Cerebellar cortex (tissue), 1 donor: ENCODE measurements around the gene LINGO3.

Experiments used
- DNase-seq: peaks from one replicate; pipeline ENCODE4 v3.0.0-alpha.2; 2015; ENCODE audit warnings: low spot score

The LINGO3 gene

DNA sequence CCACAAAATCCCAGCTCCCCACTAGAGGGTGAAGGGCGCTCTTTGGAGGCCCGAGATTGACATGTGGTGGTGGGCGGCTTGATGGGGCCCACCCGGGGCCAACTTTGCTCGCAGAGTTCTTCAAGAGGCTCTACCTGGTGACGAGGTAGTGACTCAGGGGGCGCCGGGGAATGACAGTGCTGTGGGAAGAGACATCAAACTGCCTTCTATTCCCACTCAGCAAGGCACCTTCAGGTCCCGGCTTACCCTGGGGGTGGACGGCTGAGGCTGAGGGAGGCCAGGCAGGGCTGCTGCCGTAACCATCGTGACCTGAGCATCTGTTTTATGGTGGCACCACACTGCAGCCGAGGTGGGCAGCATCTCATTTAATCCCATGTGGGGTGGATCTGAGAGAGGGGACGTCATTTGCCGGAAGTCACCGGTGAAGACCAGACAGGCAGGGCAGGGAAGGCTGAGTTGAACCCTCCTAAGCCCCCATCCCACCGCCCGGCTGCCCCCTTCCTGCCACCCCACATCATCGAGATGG, 1.6 kb downstream of the LINGO3 start:
- DNase-seq: no peak

DNA sequence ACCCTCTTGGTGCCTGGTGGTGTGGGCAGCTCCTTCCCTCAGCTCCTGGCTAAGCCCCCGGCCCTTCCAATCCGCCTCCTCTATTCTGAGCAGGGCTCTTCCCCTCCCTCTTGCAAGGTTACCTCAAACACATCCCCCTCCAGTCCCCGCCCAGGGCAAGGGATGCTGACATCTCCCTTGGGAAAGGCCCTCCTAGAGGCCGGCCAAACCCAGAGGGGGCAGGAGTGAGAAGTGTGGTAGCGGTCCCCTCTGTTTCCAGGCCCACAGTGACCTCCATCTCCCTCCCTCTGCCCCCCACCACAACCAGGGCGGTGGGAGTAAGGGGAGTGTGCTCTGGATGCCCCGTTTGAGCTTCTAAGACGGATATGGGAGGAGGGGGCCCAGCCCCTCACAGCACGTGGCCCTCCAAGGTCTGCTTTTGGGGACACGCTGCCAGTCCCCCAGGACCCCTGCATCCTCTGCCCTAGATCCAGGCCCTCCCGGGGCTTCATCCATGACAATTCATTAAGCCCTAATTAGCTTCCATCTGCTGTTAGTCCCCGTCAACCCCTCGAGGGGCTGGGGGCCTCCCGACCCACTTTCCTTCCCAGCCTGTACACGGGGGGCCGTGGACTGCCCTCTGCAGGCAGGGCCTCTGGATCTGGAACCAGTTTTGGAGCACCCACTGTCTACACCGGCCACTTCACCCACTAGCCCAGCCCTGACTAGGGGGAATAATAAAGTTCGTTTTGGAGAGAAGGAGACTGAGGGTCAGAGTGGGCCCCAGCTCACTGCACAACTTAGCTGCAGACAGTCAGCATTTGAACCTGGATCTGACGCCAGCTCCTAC, 2.3 kb downstream of the LINGO3 start:
- no peak for DNase-seq

DNA sequence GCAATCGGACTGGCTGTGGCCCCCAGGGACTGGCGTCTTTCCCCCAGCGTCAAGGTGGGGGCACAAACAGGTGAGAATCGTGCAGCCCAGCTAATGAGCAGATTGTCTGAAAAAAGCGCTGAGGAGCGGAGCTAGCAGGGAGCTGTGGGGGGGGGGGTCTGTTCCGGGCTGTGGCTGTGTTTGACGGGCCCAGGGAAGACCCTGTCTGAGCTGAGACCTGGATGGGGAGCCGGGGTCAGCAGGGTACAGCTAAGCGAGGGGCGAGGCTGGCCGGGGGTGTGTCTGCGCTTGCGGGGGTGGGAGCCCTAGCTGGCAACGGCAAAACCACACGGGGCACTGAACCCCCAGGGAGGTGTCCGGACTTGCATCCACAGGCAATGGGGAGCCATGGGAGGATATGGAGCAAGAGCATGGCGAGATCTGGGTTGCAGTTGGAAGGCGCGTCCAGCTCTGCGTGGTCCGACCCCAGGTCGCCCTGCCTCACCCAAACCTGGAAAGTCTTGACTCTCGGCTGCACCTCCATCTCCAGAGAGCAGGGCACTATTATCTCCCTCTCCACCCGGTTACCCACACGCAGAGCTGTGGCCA, 4.6 kb downstream of the LINGO3 start:
- DNase-seq: no peak

DNA sequence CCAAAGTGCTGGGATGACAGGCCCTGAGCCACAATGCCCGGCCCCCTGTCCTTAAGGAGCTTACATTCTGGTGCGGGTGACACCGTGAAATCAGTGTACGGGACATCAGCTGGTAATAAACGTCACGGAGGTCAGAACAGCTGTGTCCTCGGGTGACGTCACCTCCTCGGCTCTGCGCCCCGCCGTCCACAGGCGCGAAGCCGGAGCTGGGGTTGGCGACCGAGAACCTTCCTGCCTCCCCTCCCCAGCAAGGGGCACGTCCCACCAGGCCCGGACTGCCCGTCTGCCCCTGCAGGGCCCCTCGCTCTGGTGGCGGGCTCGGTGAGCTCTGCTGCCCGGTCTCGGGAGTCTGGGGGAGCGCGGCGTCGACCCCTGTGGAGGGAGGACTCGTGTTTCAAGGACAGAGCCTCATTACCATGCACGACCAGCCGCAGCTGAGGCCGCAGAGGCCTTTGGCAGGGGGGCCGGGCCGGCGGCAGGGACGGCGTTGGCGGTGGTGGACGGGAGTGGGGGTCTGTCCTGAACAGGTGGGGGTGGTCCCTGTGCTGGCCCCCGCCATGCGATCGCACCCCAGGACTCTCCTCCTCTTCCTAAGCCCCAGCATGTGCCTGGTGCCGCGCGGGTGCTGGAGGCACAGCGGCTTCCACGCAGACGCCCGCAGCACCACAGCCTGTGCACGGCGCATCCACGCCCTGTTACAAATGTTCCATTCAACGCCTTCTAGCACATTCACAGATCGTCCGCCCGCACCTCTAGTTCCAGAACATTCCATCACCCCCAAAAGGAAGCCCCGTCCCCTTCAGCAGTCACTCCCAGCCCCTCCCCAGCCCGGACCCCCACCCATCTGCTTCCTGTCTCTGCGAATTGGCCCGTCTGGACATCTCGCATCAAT, 5.4 kb downstream of the LINGO3 start:
- no peak for DNase-seq

DNA sequence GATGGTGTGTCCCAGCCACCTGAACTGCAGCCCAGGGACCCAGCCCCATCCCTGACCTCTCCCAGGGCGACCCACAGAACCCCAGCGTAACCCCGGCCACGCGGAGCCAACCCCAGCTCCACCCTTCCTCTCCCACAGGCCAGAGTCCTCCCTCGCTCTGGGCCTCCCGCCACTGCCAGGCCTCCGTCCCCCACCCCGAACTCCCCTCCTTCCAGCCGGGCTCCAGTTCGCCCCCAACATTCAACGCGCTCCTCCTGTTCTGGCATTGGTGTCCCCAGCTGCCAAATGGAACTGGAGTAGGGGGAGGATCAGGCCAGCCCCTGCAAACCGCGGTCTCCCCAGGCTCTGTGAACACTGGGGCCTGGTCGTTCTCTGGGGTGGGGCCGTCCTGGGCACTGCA, 7.4 kb downstream of the LINGO3 start:
- no peak for DNase-seq

DNA sequence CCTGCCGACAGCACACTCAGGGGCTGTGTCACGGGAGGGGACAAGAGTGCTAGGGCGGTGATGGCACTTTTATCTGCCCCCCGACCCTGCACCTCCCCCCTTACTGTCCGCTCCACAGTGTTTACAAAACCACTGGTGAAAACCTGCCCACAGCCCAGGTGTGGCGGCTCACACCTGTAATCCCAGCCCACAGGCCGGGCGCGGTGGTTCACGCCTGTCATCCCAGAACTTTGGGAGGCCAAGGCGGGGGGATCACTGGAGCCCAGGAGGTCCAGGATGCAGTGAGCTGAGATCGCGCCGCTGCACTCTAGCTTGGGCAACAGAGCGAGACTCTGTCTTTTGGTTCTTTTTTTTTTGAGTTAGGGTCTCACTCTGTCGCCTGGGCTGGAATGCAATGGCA, 11.8 kb downstream of the LINGO3 start:
- no peak for DNase-seq

DNA sequence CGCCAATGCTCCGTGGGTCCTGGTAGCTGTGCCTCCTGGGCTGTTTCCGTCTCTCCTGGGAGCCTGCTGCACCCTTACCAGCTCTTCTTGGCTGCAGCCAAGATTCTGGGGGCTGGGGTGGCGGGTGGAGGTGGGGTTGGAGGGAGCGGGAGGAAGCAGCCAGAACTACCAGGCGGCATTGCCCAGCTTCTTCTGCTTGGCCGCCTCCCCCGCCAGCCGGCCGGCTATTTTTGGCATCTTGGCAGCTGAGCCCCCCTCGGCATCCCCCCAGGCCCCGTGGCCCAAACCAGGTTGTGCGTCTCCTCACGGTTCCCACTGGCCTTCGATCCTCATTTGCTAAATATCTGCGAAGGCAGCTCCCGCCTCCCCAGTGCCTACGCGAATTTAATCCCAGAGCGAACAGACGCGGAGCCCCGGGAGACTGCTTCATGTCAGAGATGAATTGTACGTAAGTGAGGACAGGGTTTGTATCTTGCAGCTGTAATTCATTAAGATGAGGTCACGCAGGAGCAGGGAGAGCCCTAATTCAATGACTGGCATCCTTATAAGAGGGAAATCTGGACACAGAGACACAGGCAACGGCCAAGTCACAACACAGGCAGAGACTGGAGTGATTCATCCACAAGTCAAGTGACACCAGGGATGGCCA, 13.1 kb downstream of the LINGO3 start:
- peak; percentile 47 for DNase-seq

DNA sequence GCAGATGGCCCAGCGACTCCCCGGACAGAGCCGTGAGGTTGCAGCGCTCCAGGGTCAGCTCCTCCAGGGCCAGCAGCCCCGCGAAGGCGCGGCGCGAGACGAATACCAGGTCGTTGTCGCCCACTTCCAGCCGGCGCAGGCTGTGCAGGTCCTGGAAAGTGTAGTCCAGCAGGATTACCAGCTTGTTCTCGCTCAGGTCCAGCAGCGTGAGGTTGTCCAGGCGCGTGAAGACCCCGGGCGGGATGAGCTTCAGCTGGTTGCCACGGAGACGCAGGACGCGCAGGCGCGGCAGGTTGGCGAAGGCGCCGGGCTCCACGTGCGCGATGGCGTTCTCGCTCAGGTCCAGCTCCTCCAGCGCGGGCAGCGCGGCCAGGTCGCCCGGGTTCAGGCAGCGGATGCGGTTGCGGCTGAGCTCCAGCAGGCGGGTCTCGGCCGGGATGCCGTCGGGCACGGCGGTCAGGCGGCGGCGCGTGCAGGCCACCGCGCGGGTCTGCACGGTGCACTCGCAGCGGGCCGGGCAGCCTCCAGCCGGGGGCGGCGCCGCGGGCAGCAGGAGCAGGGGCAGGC, 16.7 kb downstream of the LINGO3 start:
- DNase-seq: no peak

DNA sequence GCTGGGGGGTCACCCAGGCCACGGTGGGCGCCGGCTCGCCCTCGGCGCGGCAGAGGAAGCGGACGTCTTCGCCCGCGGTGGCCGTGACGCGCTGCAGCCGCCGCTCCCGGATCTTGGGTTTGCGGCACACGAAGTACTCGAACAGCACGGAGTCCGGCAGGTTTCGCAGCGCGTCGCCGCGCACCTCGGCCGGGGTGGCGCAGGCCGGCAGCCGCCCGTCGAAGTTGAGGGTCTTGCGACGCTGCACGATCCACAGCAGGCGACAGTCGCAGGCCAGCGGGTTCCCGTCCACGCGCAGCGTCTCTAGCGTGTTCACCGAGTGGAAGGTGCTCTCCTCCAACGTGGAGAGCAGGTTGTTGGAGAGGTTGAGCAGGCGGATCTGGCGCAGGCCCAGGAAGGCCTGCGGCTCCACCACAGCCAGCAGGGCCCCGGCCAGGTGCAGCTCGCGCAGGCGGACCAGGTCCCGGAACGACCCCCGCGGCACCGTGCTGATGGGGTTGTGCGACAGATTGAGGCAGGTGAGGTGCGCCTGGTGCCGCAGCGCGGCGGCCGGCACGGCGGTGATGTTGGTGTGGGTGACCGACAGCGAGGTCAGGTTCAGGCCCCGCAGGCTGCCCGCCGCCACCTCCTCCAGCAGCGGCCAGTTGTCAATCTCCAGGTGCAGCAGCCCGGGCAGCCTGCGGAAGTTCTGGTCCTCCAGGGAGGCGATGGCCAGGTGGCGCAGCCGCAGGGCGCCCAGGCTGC, 17.3 kb downstream of the LINGO3 start:
- no peak for DNase-seq

DNA sequence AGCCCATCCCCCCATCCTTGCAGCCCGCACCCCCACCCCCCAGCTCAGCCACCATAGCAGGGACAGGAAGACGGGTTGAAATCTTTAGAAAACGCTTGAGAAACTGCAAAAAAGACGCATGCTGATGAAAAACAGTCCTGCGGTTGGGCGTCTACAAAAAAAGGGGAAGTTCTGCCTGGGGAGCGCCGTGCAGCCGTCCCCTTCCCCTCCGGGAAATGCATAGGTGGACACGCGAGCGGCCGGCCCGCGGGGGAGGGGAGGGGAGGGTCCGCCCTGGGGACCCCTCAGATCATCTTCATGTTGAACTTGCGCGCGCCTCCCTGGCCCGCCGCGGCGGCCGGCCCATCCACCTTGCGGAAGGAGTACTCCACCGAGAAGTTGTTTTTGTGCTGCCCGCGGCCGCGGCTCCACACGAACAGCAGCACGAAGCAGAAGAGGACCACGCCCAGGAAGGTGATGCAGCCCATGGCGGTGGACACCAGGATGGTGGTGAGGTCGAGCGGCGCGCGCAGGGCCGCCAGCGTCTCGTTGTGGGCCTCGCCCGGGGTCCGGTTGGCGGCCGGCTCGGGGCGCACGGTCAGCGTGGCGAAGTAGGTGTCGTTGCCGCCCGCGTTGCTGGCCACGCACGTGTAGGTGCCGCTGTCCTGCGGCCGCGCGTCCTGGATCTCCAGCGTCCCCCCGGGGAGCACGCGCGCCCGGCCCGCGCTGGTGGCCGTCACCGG, 18.1 kb downstream of the LINGO3 start:
- DNase-seq: no peak

DNA sequence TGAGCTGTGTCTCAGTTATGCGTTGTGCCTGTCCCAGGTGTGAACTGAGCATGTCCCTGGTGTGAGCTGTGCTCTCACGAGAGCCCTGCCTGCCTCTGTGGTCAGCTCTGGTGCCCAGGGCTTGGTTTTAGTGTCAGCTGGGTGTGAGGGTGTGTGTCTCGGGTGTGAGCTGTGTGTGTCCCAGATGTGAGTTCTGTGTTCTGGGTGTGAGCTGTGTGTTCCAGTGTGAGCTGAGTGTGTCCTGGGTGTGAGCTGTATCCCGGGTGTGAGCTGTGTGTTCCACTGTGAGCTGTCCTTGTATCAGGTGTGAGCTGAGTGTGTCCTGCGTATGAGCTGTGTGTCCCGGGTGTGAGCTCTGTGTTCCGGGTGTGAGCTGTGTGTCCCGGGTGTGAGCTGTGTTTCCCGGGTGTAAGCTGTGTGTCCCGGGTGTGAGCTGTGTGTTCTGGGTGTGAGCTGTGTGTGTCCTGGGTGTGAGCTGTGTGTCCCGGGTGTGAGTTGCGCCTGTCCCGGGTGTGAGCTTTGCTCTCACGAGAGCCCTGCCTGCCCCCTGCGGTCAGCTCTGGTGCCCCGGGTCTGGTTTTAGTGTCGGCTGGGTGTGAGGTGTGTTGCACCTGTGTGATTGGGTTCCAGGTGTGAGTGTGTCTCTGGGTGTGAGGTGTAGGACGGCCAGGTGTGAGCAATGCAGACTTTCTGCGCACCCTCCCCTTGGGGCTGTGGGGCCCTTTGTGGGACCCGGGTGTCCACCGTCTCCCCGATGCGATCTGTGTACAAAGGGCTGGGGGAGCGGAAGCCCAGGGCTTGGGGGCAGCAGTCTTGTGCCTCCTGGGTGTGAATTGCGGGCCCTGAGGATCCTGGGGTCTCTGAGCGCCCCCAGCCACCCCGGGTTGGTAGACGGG, 18.9 kb downstream of the LINGO3 start:
- no peak for DNase-seq

DNA sequence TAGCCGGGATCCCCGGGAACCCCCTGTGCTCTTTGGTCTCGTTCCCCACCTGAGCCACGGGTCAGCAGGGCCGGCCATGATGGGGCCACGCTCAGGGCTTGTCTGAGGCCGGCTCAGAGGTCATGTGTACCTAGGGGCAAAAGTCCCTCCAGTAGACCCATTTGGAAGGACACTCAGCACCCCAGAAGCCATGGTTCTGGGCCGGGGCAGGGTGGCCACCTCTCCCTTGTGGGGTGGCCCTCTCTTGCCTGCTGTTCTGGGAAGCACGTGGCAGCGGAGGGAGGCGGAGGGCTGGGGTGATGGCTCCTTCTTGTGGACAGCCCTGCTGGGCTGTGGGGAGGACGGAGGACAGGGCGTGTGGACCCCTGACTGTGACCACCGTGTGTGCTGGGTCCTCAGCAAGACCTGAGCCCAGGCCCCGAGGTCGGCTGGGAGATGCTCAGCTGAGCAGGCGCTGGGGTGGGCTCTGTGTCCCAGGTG, 19.6 kb downstream of the LINGO3 start:
- no peak for DNase-seq

DNA sequence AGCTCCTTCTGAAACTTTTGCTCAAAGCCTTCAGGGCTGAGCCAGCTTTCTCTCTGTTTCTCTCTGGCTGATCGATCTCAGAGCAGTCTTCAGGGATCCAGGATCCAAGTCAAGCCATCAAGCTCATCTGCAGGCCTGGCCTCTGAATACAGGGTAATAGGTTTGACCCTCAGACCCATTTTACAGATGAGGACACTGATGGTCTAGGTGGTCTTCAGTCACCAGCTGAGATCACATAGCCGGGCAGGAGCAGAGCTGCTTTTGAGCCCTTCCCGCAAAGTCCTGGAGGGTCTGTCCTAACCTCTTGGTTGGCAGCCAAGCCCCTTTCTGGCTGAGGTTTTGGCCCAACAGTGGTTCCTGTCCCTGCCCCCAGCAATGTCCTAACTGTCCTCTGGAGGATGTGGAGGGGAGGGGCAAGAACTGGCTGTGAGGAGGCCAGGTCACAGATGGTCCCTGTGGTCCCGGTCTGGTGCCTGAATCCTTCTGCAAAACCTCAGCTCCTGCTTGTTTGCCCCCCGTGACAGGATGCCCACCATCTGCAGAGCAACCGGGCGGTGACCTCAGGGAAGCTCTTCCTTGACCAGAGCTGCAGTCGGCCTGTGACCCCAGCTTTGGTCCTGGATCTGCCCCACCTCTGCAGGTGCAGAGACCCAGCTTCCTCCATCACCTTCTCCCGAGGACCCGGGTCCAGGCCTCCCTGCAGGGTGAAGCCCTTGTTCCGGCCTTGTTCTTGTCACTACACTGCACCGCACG, 20.2 kb downstream of the LINGO3 start:
- DNase-seq: no peak

DNA sequence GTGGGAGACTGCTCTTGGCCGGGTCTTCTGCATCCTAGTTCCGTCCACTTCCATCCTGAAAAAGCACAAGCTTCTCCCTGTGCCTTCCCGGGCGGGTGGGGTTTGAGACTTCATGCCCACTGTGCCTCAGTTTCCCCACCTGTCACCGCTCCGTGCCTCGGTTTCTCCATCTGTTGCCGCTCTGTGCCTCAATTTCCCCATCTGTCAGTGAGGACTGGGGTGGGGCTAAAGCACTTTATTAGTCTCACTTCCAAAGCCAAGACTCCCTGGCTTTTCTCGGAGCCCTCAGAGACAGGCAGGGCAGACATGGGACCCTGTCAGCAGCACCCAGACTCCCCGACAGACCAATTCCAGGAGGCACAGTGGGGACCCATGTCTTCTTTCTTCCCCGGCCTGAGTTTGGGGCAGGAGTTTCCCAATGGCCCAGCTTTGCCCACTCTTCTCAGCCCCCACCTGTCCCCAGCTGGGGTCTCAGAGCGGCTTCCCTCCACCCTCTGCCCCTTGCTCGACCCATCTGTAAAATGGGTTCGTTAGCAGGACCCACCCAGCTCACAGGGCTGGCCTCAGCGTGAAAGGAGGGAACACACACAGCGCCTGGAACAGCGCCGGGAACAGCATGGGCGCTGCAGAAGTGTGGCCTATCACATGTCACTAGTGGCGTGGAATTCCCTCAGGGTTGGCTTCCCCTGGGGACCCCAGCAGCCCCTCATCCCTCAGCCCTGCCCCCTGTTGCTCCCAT, 21.4 kb downstream of the LINGO3 start:
- DNase-seq: no peak

DNA sequence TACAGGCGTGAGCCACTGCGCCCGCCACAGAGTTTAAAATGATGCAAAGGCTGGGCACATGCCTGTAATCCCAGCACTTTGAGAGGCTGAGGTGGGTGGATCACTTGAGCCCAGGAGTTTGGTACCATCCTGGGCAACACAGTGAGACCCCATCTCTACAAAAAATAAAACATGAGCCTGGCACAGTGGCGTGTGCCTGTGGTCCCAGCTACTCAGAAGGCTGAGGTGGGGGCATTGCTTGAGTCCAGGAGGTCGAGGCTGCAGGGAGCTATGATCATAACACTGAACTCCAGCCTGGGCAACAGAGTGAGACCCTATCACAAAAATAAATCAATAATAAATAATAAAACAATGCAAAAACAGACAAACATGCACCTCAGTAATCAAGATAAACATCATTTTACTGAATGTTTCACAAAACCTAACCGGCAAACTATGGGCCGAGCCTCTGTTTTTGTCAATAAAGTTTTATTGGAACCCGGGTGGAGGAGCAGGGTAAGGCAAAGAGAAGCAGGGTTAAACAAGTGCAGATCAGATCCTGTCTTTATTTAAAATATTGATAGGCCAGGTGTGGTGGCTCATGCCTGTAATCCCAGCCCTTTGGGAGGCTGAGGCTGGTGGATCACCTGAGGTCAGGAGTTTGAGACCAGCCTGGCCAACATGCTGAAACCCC, 24.0 kb downstream of the LINGO3 start:
- DNase-seq: no peak

DNA sequence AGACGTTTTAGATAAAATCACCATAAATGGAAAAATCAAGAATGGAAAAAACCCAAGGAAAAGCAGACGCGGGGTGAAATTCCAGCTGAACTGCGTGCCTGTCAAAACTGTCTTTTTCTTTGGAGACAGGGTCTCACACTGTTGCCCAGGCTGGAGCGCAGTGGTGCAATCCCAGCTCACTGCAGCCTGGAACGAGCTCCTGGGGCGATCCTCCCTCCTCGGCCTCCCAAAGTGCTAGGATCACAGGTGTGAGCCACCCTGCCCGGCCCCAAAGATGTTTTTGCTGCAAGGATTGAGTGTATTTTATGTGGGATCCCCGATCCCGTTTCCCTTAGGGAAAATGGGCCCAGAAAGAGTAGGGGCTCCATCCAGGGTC, 25.1 kb downstream of the LINGO3 start:
- no peak for DNase-seq
